HG03064 (cell line): ENCODE results near the gene FAM193A.
"Not testable (repeated sequence)": the region's sequence is repeated elsewhere in the genome, so short reads cannot be mapped to it uniquely, and the experiment has no call there.

Experiments used
- ATAC-seq: cut with Tn5 transposase; IDR thresholded peaks from one replicate; pipeline ENCODE4 v1.9.1; 2021; ENCODE audit warnings: low read depth; ENCODE audit not compliant: unreplicated experiment

The FAM193A gene

GRCh38 chr4:2647403-2648158 lies 111.1 kb downstream of the FAM193A start:
- ATAC-seq, result no peak

DNA sequence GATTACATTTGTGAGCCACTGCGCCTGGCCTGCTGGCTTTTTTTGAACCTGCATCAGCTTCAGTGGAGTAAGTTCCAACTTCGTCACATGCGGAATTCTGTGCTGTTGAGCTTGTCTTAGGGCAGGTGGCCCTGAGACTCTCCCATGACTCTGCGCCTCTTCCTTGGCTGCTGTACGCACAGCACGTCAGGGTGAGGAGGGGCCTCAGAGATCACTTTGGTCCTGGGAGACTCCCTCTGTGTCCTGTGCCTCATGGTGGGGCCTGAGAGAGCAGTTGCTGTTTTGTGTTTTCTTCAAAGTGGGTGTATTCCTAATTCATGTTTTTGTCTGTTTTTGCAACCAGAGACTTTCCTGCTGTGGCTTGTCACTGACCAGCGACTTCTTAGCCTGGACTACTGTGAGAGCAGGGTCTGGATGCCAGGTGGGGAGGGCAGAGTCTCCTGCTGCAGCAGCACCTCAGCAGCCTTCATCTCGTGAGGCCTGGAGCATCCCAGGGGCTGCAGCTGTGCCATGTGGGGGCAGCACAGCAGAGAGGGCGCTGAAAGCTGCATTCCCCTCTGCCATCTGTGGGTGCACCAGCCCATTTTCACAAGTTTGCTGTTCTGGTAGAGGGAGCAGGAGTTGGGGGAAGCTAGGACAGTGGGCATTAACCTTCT lies 111.8 kb downstream of the FAM193A start:
- no peak for ATAC-seq

DNA sequence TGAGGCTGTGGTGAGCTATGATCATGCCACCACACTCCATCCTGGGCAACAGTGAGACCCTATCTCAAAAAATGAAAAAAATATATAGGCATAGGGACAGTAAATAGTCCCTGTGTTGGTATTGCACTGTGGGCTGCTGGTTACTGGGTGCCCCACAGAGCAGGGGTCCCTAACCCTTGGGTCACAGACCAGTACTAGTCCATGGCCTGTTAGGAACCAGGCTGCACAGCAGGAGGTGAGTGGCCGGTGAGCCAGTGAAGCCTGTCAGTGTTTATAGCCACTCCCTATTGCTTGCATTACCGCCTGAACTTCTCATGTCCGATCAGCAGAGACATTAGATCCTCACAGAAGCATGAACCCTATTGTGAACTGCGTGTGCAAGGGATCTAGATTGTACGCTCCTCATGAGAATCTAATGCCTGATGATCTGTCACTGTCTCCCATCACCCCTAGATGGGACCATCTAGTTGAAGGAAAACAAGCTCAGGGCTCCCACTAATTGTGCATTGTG lies 113.2 kb downstream of the FAM193A start:
- no peak for ATAC-seq

DNA sequence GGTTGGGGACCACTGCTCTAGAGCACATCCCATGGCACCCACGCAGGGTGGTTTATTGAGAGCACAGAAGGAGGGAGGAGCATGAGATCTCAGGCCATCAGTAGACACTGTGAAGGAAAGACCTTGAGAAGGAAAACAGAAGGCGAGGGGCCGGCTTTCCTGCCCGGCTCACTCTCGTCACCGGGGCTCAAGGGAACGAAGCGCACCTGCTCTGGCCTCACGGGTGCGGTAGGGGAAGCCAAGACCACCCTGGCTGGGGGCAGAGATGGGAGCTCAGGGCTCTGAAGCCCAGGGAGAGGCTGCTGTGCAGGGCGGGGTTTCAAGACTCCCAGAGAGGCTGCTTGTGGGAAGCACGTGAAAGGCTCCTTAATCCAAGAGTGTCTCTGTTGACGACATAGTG lies 113.8 kb downstream of the FAM193A start:
- ATAC-seq, result no peak

DNA sequence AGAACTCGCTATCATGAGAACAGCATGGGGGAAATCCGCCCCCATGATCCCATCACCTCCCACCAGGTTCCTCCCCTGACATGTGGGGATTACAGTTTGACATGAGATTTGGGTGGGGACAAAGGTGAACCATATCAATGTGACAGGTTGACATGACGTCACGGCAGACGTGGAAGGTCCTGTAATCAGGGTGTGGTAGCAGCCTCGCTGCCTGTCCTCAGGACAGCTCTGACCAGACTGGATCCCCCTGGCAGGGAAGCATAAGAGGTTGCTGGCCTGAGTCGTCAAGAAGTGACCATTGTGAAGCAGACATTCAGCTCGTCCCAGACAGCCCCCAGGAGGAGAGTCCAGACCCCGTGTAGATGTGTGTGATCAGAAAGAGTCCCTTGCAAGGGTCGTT lies 115.1 kb downstream of the FAM193A start:
- no peak for ATAC-seq

DNA sequence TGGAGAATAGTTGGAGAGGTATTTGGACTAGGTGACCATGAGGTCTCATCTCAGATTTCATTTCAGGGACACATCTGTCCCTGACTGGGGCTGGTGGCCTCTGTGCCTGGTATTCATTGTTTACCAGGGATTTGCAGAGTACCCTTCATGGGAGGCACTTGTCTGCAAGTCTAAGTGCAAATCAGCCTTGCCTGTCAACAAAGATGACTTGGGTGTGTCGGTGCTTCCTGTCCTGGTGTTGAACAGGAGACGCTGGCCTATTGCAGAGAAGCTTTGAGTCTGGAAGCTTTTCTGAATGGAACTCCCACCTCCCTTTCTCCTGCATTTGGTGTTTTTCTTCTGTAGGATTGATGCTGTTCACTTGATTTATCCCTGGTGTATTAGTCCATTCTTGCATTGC lies 115.6 kb downstream of the FAM193A start:
- ATAC-seq, result no peak

- no peak for ATAC-seq
Measured at GRCh38 chr4:2652415-2653160, 116.1 kb downstream of the FAM193A start.

GRCh38 chr4:2660596-2661211 lies 124.3 kb downstream of the FAM193A start:
- no peak for ATAC-seq

DNA sequence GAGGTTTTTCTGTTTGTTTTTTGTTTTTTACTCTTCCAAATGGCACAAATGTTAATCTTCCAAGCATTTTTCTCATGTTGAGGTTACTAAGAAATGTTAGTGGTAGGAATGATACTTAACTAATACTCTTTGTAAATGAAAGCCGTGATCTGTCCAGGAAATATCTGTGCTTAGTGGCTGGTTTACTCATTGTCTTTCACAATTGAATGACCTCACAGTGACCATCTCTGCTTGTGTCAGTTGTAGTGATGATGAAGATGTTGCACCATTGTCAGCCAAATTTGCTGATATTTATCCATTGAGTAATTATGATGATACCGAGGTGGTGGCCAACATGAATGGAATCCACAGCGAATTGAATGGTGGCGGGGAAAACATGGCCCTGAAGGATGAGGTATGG lies 126.2 kb downstream of the FAM193A start:
- no peak for ATAC-seq

- ATAC-seq, result no peak
Measured at GRCh38 chr4:2663275-2663674, 126.8 kb downstream of the FAM193A start.

DNA sequence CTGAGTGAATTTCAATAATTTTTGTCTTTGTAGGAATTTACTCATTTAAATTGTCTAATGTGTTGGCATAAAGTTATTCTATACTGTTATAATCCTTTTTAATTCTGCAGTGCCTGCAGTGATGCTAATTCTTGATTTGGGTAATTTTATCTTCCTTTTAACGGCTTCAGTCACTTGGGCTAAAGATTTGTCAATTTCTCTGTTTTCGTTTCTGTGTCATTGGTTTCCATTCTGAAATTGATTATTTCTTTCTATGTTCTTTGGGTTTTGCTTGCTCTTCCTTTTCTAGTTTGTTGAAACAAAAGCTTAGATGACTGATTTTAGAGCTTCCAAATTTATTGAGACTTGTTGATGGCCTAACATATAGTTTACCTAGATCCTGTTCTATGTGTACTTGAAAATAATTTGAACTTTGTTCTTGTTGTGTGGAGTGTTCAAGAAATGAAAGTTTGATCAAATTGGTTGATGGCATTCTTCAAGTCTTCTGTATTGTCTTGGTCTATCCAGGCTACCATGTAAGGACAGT lies 130.3 kb downstream of the FAM193A start:
- no peak for ATAC-seq

GRCh38 chr4:2667428-2667827 lies 131.0 kb downstream of the FAM193A start:
- ATAC-seq, result no peak

GRCh38 chr4:2671267-2671895 lies 134.9 kb downstream of the FAM193A start:
- ATAC-seq, result no peak

DNA sequence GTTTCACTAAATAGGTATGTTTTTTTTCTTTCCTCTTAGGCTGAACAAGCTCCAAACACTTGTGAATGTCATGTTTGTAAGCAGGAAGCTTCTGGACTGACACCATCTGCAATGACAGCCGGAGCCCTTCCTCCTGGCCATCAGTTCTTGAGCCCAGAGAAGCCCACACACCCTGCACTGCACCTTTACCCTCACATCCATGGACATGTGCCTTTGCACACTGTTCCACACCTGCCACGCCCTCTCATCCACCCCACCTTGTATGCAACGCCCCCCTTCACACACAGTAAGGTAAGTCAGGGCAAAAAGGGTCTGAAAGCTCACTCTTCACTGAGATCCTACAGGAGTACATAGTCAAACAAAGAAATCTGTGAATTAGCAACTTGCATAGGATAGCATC lies 135.6 kb downstream of the FAM193A start:
- ATAC-seq, result no peak

- ATAC-seq, result no peak
Measured at GRCh38 chr4:2672700-2673099, 136.3 kb downstream of the FAM193A start.

DNA sequence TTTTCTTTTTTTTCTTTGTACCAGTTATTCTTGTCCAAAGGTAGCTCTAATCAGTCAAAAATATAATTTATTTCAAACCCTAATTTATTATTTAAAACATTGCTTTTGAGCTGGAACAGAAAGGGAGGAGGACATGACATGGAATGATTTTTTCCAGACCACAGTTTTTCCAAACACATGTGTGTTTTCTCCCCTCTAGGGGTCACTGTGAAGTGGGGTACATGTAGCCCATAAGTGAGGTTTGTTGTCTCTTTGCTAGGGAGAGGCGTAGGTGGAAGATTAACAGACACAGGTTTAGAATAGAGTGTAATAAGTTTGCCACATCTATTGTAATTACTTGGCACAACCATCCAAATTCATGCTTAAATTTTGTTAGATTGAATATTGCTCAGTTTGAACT lies 136.7 kb downstream of the FAM193A start:
- no peak for ATAC-seq

- not testable (repeated sequence) for ATAC-seq
Measured at GRCh38 chr4:2679762-2680161, 143.3 kb downstream of the FAM193A start.

- no peak for ATAC-seq
Measured at GRCh38 chr4:2684486-2684885, 148.0 kb downstream of the FAM193A start.

GRCh38 chr4:2685541-2685940 lies 149.1 kb downstream of the FAM193A start:
- no peak for ATAC-seq
